HFF-Myc (cell line): Measurements from ENCODE around the gene RBBP6.

ENCODE experiments used
- DNase-seq: peaks from one replicate; pipeline ENCODE4 v3.0.0-alpha.2; 2011; ENCODE audit warnings: low read depth; ENCODE audit errors: extremely low read depth
- H3K4me3 ChIP-seq: replicated peaks from 2 replicates; pipeline ENCODE4 v1.5.1; 2011; ENCODE audit warnings: low read depth, mild to moderate bottlenecking, control low read depth, low read length
- CTCF ChIP-seq: IDR thresholded peaks from 2 replicates; pipeline ENCODE4 v1.5.1; 2012; ENCODE audit warnings: mild to moderate bottlenecking, low read depth, low read length, control low read depth; ENCODE audit errors: missing control alignments

RBBP6 gene

GRCh38 chr16:24534620-24535019, 4.7 kb upstream of the RBBP6 start:
- H3K4me3 ChIP-seq, result no peak overlapping the region
- no peak for TF ChIP-seq CTCF
- DNase-seq, result no peak

DNA sequence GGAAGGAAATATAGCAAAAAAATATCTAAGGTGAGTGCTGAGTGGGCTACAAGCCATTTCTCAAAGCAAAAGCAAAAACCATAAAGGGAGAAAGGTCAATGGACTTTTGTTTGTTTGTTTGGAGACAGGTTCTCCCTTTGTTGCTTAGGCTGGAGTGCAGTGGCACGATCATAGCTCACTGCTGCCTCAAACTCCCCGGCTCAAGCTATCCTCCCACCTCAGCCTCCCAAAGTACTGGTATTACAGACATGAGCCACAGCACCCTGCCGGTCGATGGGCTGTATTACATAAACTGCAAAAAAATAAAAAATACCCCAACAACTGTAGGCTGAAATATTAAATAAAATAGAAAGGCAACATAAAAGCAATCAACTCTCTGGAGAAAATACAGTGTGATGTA, 3.5 kb upstream of the RBBP6 start:
- DNase-seq, result no peak
- no peak overlapping the region for H3K4me3 ChIP-seq
- TF ChIP-seq CTCF, result no peak

- no peak for TF ChIP-seq CTCF
- H3K4me3 ChIP-seq, result no peak overlapping the region
Measured at GRCh38 chr16:24536671-24537070, 2.7 kb upstream of the RBBP6 start.

DNA sequence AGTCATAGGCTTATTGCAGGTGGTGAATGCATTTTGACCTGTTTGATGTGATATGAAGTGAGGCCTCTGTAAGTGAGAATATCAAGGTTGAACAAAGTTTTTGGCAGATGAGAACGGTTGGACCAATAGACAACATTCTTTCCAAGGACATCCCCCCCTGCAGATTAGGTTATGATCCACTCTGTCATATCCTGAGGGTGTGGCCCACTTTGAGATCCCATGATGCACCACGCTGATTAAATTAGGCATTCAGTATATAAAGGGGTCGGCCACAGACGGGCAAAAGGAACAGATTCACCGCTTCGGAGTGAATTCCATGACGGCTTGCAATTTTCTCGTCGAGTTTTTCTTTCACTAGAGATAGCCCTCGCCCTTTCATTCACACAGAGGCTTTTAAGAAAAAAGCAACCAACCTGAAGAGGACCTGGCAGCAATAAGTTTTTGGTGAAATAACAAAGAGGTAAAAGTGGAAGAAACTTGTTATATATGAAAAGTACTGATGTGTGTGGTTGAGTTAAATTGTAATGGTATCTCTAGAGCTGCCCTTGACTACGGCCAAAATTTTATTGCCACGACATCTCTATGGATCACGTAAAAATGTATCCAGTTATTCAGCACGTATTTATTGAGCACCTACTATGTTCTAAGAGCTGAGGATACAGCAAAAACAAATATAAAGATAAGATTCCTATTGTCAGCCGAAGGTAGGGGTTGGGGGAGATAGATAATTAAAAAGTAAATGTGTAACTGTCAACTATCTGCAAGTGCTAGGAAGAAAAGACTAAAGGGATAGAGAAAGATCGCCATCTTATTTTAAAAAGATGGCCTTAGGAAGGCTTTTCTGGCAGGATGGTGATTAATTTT, 1.7 kb upstream of the RBBP6 start:
- no peak overlapping the region for H3K4me3 ChIP-seq
- no peak for TF ChIP-seq CTCF

More at GRCh38 chr16:24536671-24537070, 2.7 kb upstream of the RBBP6 start:
- DNase-seq, result no peak

DNA sequence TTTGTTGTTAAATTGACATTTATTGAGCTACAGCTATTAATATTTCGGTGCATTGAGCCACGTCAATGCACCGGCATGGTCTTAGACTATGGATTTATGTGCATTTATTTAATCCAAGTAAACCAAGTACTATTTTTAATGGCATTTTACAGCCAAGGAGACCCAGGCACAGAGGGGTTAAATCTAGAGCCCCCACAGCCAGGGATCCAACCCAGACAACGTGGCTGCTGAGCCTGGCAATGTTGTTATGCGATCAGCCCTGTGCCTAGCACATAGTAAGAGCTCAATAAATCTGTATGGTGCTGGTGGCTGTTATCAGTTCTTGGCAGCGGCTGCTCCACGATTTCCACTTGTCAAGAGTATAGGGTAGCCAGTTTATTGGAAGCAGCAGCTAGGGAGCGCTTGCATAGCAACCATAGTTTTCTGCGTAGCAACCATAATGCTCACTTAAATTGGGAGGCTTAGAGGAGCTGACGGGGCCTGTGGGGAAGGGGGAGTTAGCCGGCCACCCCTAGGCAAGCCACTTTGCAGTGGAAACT, 541 bp upstream of the RBBP6 start:
- DNase-seq, result peak; percentile 60
- TF ChIP-seq CTCF, result no peak
- peak overlapping the region; percentile 97 for H3K4me3 ChIP-seq

More for the DNA sequence above, 1.7 kb upstream of the RBBP6 start:
- no peak for DNase-seq

DNA sequence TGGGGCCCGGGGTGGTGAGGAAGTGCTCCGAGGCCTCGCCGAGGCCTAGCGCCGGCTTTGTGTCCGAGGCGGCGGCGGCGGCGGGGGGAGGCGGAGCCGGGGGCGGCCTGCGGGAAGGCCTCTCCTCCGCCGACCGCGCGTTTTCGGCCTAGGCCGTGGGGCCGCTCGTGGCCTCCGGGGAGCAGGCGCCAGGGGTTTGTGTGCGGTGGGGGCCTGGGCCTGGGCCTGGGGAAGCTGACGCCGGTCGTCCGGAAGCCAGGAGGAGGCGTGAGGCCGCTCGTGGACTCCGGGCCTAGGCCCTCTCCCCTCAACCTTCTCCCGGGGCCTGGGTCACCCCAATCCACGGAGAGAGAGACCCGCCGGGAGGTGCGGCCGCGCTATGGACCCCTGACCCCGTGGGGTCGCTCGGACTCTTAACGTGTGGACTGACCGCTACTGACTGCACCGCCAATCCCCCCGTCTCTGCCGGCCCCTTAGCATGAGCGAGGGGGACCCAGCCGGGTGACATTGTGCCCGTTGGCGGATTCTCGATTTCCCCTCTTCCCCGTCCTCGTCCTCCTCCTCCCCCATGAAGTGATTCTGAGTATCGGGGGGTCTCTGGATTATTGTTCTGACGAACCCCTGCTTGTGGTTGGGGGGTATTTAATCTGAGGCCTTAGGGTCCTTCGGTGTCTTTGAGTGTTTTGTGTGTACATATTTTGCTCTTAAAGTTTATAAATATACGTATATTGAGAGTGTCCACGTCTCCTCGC, 660 bp downstream of the RBBP6 start:
- peak overlapping the region; percentile 97 for H3K4me3 ChIP-seq
- no peak for DNase-seq
- no peak for TF ChIP-seq CTCF
